ENCODE measurements around the gene ADGRA3.

Gene ADGRA3

DNA sequence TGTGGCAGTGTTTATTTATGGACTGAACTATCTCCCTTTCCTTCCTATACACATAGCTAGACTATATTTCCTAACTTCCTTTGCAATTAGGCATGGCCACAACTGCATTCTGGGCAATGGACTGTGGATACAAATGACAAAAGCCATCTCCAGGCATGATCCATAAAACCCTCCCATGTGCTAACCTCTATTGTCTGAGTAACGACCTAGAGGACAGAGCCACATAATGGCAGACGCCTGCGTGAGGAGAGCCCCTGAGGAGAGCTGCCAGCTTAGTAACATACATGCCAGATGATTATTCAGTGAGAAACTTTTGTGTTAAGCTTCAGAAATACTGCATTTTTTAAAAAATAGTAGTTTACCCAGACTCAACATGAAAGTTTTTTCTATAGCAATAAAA lies 142.9 kb downstream of the ADGRA3 start:
- Histone ChIP-seq H3K4me3 (no peak overlapping the region), H3K9me3 (replicated peaks in 1 of 11) (peaks cover 0 to 5% (median 0%) of the 10 kb centered on the region in 11 experiments; a peak in 1 of 22 replicates), H3K4me1 (0 out of 20 replicates have a peak, but pooled peaks cover 0 to 3% (median 0%) of the 10 kb centered on the region in 10 experiments), H4K20me1 (no peaks in the 10 kb centered on the region), H3K27me3 (no peaks in the 10 kb centered on the region), H3K27ac (no peak overlapping the region), H3K36me3 (no peaks in the 10 kb centered on the region), H3K9ac (no peak overlapping the region), H3K4me2 (no peak overlapping the region)
- TF ChIP-seq Cebpa-rat (IDR thresholded peaks at IDR 0.05): no peak

GRCh38 chr4:22369901-22370562 lies 145.8 kb downstream of the ADGRA3 start:
- TF ChIP-seq Cebpa-rat (IDR thresholded peaks at IDR 0.05): no peak
- Histone ChIP-seq H4K20me1 (no peaks in the 10 kb centered on the region), H3K4me3 (no peak overlapping the region), H3K9ac (no peak overlapping the region), H3K4me1 (0 out of 20 replicates have a peak, but pooled peaks cover 0 to 3% (median 0%) of the 10 kb centered on the region in 10 experiments), H3K9me3 (replicated peaks in 1 of 11) (peaks cover 0 to 5% (median 0%) of the 10 kb centered on the region in 11 experiments; a peak in 1 of 22 replicates), H3K27ac (no peak overlapping the region), H3K36me3 (no peaks in the 10 kb centered on the region), H3K27me3 (no peaks in the 10 kb centered on the region), H3K4me2 (no peak overlapping the region)

DNA sequence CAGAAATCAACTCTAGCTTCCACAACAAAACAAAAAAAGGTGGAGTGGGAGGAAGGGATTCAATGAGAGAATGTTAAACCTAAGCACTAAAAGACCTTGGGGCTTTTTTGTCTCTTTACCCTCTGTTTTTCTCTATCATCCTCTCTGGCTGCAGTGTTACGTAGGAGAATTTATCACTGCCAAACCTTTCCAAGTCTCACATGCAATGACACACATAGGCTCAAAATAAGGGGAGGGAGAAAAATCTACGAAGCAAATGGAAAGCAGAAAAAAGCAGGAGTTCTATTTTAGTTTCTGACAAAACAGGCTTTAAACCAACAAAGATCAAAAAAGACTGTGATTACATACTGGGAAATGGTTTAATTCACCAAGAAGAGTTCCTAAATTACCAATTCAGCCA lies 152.1 kb downstream of the ADGRA3 start:
- no peaks in the 10 kb centered on the region for H4K20me1 ChIP-seq
- no peak overlapping the region for H3K27ac ChIP-seq
- H3K4me1 ChIP-seq: no peaks in the 10 kb centered on the region
- H3K36me3 ChIP-seq: no peaks in the 10 kb centered on the region
- H3K4me2 ChIP-seq: no peak overlapping the region
- H3K9ac ChIP-seq: no peak overlapping the region
- no peaks in the 10 kb centered on the region for H3K27me3 ChIP-seq
- H3K9me3 ChIP-seq (replicated peaks in 1 of 11): peaks cover 0 to 10% (median 7%) of the 10 kb centered on the region in 11 experiments; a peak in 8 of 22 replicates
- TF ChIP-seq Cebpa-rat (IDR thresholded peaks at IDR 0.05): no peak
- H3K4me3 ChIP-seq: no peak overlapping the region

DNA sequence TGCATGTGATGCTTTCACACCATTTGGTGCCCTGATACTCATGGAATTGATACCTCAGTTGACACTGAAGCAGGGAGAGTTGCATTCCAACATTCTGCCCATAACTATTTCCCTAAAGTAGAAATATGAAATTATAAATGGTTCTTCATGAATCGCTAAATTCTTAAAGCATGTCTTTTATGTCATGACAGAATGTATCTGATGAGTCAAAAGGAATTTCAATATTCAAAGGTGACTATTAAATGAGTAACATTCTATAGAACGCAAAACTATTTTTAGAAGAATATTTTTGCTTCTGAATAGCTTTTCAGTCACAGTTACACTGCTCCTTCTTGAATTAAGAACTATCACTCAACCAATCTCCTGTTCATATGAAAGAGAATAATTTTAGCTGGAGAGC lies 152.8 kb downstream of the ADGRA3 start:
- H3K4me2 ChIP-seq: no peak overlapping the region
- peaks cover 0 to 11% (median 7%) of the 10 kb centered on the region in 11 experiments; a peak in 8 of 22 replicates for H3K9me3 ChIP-seq (replicated peaks in 1 of 11)
- no peaks in the 10 kb centered on the region for H4K20me1 ChIP-seq
- H3K9ac ChIP-seq: no peak overlapping the region
- no peak overlapping the region for H3K27ac ChIP-seq
- H3K4me3 ChIP-seq: no peak overlapping the region
- H3K4me1 ChIP-seq: no peaks in the 10 kb centered on the region
- H3K27me3 ChIP-seq: no peaks in the 10 kb centered on the region
- no peaks in the 10 kb centered on the region for H3K36me3 ChIP-seq
- no peak for TF ChIP-seq Cebpa-rat (IDR thresholded peaks at IDR 0.05)

GRCh38 chr4:22356987-22357596 lies 158.8 kb downstream of the ADGRA3 start:
- Histone ChIP-seq H3K4me2 (no peak overlapping the region), H3K4me1 (no peaks in the 10 kb centered on the region), H3K9ac (no peak overlapping the region), H3K9me3 (replicated peaks in 1 of 11) (peaks cover 7 to 25% (median 17%) of the 10 kb centered on the region in 11 experiments; a peak in 18 of 22 replicates), H4K20me1 (no peaks in the 10 kb centered on the region), H3K27ac (no peak overlapping the region), H3K27me3 (no peaks in the 10 kb centered on the region), H3K4me3 (no peak overlapping the region), H3K36me3 (no peaks in the 10 kb centered on the region)
- no peak for TF ChIP-seq Cebpa-rat (IDR thresholded peaks at IDR 0.05)

DNA sequence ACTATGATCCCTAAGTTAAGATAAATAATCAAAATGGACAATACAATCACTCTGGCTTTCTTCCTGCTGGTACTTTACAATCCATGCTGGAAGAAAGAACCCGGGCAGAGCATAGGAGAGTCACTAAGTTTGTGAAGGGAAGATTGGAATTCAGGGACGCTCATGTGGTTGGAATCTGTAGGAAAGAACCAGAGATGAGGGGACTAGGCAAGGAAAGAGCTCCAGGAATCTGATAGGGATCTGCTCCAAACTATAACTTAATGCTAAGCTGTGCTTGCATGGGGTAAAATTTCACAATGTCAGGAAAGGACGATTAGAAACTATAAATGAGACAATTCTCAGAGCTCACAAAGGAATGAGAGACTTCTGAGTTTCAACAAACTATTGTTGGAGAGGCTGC lies 167.5 kb downstream of the ADGRA3 start:
- H3K4me2 ChIP-seq: no peak overlapping the region
- H3K9me3 ChIP-seq (replicated peaks in 1 of 11): peaks cover 0 to 8% (median 4%) of the 10 kb centered on the region in 11 experiments; a peak in 9 of 22 replicates
- TF ChIP-seq Cebpa-rat (IDR thresholded peaks at IDR 0.05): no peak
- H3K27me3 ChIP-seq: no peaks in the 10 kb centered on the region
- H3K4me1 ChIP-seq: no peaks in the 10 kb centered on the region
- H3K9ac ChIP-seq: no peak overlapping the region
- H3K27ac ChIP-seq: no peak overlapping the region
- no peaks in the 10 kb centered on the region for H3K36me3 ChIP-seq
- H4K20me1 ChIP-seq: no peaks in the 10 kb centered on the region
- H3K4me3 ChIP-seq: no peak overlapping the region

GRCh38 chr4:22345678-22346077 lies 170.2 kb downstream of the ADGRA3 start:
- Histone ChIP-seq H3K36me3 (no peaks in the 10 kb centered on the region; a peak in 1 of 22 replicates), H3K4me3 (no peak overlapping the region)

DNA sequence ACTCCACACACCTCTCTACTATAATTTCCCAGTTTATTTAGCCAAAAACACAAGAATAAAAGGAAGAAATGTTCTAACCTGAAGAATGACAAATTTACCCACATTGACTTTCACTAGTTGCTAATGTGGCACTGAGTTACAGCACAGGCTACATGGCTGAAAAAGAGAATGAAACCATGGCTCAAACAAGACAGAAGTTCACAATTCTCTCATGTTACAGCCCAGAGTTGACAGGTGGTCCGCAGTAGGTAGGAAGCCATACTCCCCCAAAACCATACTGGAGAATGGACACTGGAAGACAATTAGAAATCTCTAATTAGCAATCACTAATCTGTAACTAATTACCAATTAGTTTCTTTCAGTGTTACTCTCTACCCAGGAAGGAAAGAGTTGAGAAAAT lies 170.8 kb downstream of the ADGRA3 start:
- peaks cover 0 to 10% (median 0%) of the 10 kb centered on the region in 11 experiments; a peak in 1 of 22 replicates for H3K9me3 ChIP-seq (replicated peaks in 1 of 11)
- no peak overlapping the region for H3K4me3 ChIP-seq
- no peak overlapping the region for H3K9ac ChIP-seq
- H3K27ac ChIP-seq: no peak overlapping the region
- H3K4me2 ChIP-seq: no peak overlapping the region
- no peaks in the 10 kb centered on the region for H4K20me1 ChIP-seq
- no peak for TF ChIP-seq Cebpa-rat (IDR thresholded peaks at IDR 0.05)
- H3K36me3 ChIP-seq: no peaks in the 10 kb centered on the region; a peak in 1 of 22 replicates
- no peaks in the 10 kb centered on the region for H3K4me1 ChIP-seq
- no peaks in the 10 kb centered on the region for H3K27me3 ChIP-seq

More at GRCh38 chr4:22345678-22346077, 170.2 kb downstream of the ADGRA3 start:
- Histone ChIP-seq H3K4me2 (no peak overlapping the region), H4K20me1 (no peaks in the 10 kb centered on the region), H3K9me3 (replicated peaks in 1 of 11) (peaks cover 0 to 10% (median 0%) of the 10 kb centered on the region in 11 experiments; a peak in 1 of 22 replicates), H3K27me3 (no peaks in the 10 kb centered on the region), H3K27ac (no peak overlapping the region), H3K9ac (no peak overlapping the region), H3K4me1 (no peaks in the 10 kb centered on the region)
- TF ChIP-seq Cebpa-rat (IDR thresholded peaks at IDR 0.05): no peak

DNA sequence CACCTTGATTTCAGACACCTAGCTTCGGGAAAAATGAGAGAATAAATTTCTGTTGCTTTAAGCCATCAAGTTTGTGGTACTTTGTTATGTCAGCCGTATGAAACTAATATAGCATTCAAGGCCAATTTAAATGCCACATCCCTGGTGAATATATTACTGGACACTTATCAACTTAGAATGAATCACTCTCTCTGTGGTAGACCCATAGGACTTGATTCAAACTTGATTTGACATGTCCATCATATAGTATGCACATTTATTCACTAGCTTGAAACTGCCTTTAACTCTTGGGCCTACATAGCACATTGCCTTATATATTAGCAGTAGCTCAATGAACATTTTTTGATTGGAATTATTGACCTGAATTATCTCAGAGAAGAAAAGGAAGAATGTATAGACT lies 172.3 kb downstream of the ADGRA3 start:
- TF ChIP-seq Cebpa-rat (IDR thresholded peaks at IDR 0.05): no peak
- Histone ChIP-seq H3K4me3 (no peak overlapping the region), H3K27ac (no peak overlapping the region), H4K20me1 (no peaks in the 10 kb centered on the region), H3K36me3 (no peaks in the 10 kb centered on the region; a peak in 1 of 22 replicates), H3K4me1 (no peaks in the 10 kb centered on the region), H3K9ac (no peak overlapping the region), H3K4me2 (no peak overlapping the region), H3K9me3 (replicated peaks in 1 of 11) (peaks cover 0 to 10% (median 0%) of the 10 kb centered on the region in 11 experiments; a peak in 1 of 22 replicates), H3K27me3 (no peaks in the 10 kb centered on the region)

Data from BLaER1 treated with 17β-estradiol and CSF1 and Interleukin-3, amounts not matched to agents 10 nM and 100 nM (cell line).